ENCODE results near the gene PCBP2. TPM values are rescaled to one million over a fixed set of nuclear protein-coding genes. Genes with fewer than 3 reads are reported as not detected.

Gene PCBP2
- total RNA-seq, 1 donor from 2014 or later = 488 TPM

GRCh38 chr12:53496752-53497032 is 44.8 kb downstream of the PCBP2 start:
- intact Hi-C loops (cut with DNase I) = no loop called here
- H3K27me3 ChIP-seq = no peaks in the 10 kb centered on the region
- no peak for TF ChIP-seq POLR2A (IDR thresholded peaks at IDR 0.05)
- TF ChIP-seq POLR2AphosphoS5 (IDR thresholded peaks at IDR 0.05; ENCODE audit: insufficient read depth in 1 of 2, low read depth in 1 of 2) = no peak
- TF ChIP-seq, protein P1, sequence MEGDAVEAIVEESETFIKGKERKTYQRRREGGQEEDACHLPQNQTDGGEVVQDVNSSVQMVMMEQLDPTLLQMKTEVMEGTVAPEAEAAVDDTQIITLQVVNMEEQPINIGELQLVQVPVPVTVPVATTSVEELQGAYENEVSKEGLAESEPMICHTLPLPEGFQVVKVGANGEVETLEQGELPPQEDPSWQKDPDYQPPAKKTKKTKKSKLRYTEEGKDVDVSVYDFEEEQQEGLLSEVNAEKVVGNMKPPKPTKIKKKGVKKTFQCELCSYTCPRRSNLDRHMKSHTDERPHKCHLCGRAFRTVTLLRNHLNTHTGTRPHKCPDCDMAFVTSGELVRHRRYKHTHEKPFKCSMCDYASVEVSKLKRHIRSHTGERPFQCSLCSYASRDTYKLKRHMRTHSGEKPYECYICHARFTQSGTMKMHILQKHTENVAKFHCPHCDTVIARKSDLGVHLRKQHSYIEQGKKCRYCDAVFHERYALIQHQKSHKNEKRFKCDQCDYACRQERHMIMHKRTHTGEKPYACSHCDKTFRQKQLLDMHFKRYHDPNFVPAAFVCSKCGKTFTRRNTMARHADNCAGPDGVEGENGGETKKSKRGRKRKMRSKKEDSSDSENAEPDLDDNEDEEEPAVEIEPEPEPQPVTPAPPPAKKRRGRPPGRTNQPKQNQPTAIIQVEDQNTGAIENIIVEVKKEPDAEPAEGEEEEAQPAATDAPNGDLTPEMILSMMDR (IDR thresholded peaks at IDR 0.05) = no peak
- H3K4me1 ChIP-seq = peaks cover 73% of the 10 kb centered on the region
- H3K27ac ChIP-seq = peak overlapping the region; percentile 99
- H3K36me3 ChIP-seq = no peaks in the 10 kb centered on the region
- H3K4me3 ChIP-seq = peak overlapping the region in 1 of 2 donors; percentile 16
- no peaks in the 10 kb centered on the region for H3K9me3 ChIP-seq
- no peak for DNase-seq (ENCODE audit: extremely low spot score in 2 of 2)

DNA sequence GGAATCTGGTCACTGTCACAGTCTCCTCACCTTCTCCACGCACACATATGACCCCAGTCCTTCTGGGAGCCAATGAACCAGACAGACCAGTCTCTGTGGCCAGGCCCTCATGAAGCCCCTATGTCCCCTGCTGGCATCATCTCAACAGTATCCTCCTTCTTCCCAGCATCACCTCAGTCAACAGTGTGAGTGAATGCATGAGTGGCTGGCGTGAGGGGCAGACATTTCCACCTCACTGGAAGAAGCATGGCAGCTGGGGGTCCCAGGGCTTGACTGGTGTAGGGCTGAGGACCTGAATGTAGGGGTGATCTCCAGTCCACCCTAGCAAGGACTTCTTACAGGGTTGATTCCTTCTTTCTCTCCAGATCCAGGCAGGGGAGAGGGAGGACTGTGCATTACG is 45.6 kb downstream of the PCBP2 start:
- TF ChIP-seq POLR2A (IDR thresholded peaks at IDR 0.05) = no peak
- TF ChIP-seq, protein P1 (IDR thresholded peaks at IDR 0.05) = no peak
- TF ChIP-seq POLR2AphosphoS5 (IDR thresholded peaks at IDR 0.05; ENCODE audit: insufficient read depth in 1 of 2, low read depth in 1 of 2) = no peak
- peak overlapping the region; percentile 99 for H3K27ac ChIP-seq

GRCh38 chr12:53498235-53498630 is 46.3 kb downstream of the PCBP2 start:
- Histone ChIP-seq H3K36me3 (no peaks in the 10 kb centered on the region), H3K4me1 (peaks cover 76% of the 10 kb centered on the region), H3K27me3 (no peaks in the 10 kb centered on the region), H3K4me3 (peak overlapping the region; percentile 64 to 71), H3K9me3 (no peaks in the 10 kb centered on the region), H3K27ac (peak overlapping the region; percentile 99)
- intact Hi-C loops (cut with DNase I) = no loop called here
- DNase-seq (ENCODE audit: extremely low spot score in 2 of 2) = no peak
- TF ChIP-seq POLR2AphosphoS5 (IDR thresholded peaks at IDR 0.05; ENCODE audit: insufficient read depth in 1 of 2, low read depth in 1 of 2) (no peak), POLR2A (IDR thresholded peaks at IDR 0.05) (no peak)
- TF ChIP-seq, protein P1 (IDR thresholded peaks at IDR 0.05) = no peak

More for the DNA sequence above, 45.6 kb downstream of the PCBP2 start:
- DNase-seq (ENCODE audit: extremely low spot score in 2 of 2) = no peak
- no peaks in the 10 kb centered on the region for H3K36me3 ChIP-seq
- intact Hi-C loops (cut with DNase I) = no loop called here
- H3K9me3 ChIP-seq = no peaks in the 10 kb centered on the region
- H3K4me1 ChIP-seq = peaks cover 73% of the 10 kb centered on the region
- no peaks in the 10 kb centered on the region for H3K27me3 ChIP-seq
- no peak overlapping the region for H3K4me3 ChIP-seq

DNA sequence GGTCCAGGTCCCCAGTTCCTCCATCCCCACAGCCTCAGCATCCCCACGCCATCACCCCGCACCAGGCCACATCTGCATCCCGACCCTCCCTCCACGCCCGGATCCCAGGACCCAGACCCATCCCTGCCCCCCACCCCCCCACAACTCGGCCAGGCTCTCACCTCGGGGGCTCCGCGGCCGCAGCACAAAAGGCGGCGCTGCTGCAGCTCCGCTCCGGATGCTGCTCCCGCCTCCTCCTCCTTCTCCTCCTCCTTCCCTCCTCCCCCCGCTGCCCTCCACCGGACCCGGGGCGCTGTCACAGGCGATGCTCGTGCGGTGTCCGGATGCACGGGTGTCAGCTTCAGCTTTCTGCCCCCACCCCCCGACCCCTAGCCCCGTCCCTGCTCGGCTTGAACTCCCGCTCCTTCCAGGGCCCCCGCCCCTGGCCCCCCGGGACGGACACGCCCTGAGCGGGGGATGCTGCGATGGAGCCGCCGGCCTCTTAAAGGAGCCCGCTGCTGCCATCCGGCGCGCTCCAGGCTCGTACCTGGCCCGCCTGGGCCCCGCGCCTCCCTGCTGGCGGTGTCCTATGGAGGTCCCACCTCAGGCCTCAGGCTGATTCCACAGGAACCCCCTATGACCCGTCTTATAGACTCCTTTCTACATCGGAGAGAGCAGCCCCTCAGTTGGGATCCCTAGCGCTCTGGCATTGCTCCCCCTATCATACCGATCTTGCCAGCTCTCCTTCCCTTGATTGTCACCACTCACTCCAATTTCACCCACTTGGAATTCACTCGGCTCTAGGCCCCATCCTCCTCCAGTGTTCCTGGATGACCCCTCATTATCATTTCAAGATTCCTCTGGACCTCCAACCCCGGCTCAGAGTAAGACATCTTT is 47.6 kb downstream of the PCBP2 start, which contains the start of gene MAP3K12:
TSS of gene MAP3K12 (minus strand) at position 193 of the 876 bp plus-strand sequence. CDS start 12,067 bp downstream, outside the sequence.
- no peak for TF ChIP-seq POLR2A (IDR thresholded peaks at IDR 0.05)
- TF ChIP-seq, protein P1 (IDR thresholded peaks at IDR 0.05) = no peak
- TF ChIP-seq POLR2AphosphoS5 (IDR thresholded peaks at IDR 0.05; ENCODE audit: insufficient read depth in 1 of 2, low read depth in 1 of 2) = peak in 1 of 2 donors; percentile 23
- Histone ChIP-seq H3K4me1 (peaks cover 67% of the 10 kb centered on the region), H3K36me3 (no peaks in the 10 kb centered on the region), H3K9me3 (no peaks in the 10 kb centered on the region), H3K27me3 (no peaks in the 10 kb centered on the region), H3K4me3 (peak within 1 kb of the TSS; percentile 64 to 71), H3K27ac (peak within 1 kb of the TSS; percentile 99)
- intact Hi-C loops (cut with DNase I) = loop anchor here (2.0 to 5.0 kb wide), 2 partner anchors 47 to 61 kb away; partner anchors contain the start of gene PCBP2
- DNase-seq (ENCODE audit: extremely low spot score in 2 of 2) = no peak
